GM19395 (cell line): ENCODE results near the gene BOC.

Experiments
- ATAC-seq: cut with Tn5 transposase; IDR thresholded peaks from one replicate; pipeline ENCODE4 v1.9.1; 2021; ENCODE audit warnings: mild to moderate bottlenecking, moderate library complexity; ENCODE audit not compliant: unreplicated experiment

Gene BOC

DNA sequence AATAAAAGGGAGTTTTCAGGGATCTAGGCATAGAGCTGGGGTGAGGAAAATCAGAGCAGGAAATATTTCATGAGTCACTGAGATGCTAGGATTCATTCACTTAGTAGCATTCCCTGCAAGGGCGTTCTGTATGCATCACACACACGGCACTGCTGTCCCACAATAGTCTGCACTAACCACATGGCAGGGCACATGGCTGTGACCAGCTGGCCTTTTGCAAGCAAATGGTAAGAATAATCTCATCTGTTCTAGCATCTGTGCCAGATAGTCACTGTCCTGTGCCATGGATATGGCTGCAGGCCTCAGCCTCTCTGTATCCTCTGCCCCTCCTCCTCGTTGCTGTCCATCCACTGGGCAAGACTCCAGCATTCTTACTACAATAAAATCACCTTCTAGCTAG is 37.8 kb downstream of the BOC start:
- no peak for ATAC-seq

DNA sequence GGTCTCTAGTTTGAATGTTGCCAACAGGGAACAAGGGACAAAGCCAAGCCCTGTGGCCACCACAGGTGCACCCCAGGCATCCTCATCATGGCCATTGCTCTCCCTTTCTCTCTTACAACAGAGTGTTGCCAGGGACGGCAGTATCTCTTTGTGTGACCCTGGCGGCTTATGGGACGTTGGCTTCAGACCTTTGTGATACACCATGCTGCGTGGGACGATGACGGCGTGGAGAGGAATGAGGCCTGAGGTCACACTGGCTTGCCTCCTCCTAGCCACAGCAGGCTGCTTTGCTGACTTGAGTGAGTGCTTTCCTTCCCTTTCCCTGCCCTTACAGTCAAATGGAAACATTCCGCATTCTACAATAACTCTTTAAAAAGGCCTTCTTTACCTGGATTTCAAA is 38.2 kb downstream of the BOC start:
- no peak for ATAC-seq

DNA sequence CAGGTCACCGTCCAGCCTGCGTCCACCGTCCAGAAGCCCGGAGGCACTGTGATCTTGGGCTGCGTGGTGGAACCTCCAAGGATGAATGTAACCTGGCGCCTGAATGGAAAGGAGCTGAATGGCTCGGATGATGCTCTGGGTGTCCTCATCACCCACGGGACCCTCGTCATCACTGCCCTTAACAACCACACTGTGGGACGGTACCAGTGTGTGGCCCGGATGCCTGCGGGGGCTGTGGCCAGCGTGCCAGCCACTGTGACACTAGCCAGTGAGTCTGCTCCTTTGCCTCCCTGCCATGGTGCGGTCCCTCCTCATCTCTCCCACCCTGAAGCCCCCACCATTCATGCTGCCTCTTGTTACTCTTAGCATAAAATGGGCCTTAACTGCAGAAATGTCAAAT is 39.2 kb downstream of the BOC start:
- ATAC-seq, result no peak

DNA sequence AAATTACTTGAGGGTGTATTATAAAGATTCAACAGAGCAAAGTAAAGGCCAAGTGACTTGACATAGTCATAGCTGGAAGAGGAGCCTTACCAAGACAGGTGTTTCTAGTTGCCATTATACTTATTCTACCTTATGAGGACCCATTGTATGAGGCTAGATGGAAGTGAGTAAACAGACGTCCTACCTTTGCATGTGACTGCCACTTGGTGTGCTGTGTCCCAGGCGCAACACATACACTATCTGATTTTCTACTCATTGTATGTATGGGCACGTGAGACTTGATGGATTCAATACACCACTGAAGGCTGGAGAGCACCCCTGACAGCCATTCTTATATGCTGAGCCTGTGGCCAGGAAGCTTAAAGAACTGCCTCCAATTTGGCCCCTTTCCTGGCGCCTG is 40.5 kb downstream of the BOC start:
- ATAC-seq, result no peak

DNA sequence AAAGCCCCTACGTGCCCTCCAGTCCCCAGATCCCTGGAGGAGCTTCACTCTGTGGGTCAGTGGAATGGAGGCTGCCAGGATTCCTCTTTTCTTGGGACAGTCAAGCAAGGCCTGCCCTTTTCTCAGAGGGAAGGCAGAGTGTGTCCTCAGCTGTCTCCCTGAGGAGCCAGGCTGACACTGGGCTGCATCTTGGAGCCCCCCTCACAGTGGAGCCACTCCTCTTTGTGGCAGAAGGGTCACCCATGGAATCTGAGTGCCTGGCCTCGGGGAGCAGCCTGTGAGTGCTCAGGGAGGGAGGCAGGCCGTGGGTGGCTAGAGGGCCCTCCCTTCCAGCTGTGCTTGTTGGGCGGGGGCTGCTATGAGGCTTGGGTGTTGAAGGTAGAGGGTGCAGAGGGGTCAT is 41.2 kb downstream of the BOC start:
- ATAC-seq, result no peak

DNA sequence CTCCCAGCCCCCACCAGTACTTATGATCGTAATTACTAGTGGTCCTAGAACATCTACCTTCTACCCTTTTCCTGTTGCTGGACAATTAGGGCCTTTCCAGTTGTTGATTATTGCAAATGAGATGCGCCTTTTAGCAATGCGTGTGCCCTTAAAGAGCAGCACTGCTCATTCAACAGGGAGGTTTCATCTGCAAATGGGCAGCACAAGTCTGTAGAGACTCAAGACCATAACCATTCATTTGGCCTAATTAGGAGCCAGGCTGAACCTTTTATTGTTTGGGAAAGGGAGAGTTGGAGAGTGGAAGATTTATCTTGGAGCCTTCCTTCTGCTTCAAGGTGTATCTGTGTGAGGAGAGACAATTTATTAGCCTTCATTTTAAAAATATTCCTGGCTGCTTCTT is 42.3 kb downstream of the BOC start:
- no peak for ATAC-seq

DNA sequence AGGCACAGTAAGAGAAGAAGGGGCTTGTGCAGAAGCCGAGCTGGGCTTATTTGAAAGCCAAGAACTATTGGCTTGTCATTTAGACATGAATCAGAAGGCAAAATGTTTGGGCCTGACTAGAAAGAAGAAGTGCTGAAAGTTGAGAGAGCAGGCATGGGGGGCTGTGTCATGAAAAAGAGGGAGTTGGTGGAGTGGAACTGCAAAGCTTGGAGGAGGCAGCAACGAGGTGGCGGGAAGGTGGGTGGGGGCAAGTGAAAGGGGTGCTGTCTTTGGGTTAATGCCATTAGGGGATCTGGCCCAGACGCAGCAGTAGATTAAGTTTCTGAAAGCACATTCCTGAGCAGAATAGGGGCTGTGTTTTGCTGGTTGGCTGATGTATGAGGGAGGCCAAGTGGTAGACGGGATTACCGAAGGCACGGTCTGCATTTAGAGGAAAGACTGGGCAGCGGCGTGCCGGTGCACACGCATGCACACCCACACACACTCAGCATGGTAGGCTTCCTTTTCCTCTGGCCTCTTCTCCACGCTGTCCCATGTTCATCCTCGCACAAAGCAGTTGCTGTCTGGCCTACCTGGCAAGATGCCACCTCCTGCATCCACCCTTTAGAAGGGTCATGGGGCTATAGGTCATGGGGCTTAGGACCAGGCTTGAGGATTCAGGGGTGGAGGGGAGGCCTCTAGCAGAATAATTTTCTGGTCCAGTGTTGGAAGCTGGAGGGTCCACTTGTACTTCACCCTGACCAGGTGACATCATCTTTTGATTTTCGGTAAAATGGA is 43.0 kb downstream of the BOC start:
- ATAC-seq, result no peak

DNA sequence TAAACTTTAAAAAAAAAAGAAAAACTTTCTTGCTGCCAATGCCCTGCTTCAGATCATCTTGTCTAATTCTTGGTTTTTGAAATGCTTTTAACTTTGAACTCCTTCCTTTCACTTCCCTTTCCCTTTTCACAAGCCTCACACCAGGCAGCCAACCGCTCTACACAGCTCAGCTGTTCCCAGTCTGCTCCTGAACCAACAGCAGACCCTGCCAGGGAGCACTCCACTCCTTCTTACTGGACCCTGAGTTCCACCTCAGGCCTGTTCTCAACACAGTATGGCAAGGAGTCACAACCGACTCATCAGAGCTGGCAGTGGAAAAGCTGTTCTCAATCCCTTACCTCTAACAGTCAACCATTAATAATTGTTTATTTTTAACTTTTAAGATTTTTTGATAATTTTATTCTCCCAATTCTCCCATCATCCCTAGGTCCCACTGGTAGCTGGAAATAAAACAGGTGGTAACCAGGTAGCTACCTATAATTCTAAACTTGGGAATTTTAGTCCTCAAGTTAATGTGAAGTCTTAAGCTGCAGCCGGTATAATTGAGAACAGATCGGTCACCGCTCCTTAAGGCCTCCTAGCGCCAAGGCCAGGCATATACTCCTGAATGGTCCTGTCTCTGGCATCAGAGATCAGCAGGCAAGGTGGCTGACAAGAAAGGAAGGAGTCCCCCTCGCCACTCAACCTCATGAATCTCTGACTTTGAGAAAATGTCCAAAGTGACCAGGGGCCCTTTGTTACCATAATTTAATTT is 43.9 kb downstream of the BOC start:
- ATAC-seq, result peak; percentile 56

DNA sequence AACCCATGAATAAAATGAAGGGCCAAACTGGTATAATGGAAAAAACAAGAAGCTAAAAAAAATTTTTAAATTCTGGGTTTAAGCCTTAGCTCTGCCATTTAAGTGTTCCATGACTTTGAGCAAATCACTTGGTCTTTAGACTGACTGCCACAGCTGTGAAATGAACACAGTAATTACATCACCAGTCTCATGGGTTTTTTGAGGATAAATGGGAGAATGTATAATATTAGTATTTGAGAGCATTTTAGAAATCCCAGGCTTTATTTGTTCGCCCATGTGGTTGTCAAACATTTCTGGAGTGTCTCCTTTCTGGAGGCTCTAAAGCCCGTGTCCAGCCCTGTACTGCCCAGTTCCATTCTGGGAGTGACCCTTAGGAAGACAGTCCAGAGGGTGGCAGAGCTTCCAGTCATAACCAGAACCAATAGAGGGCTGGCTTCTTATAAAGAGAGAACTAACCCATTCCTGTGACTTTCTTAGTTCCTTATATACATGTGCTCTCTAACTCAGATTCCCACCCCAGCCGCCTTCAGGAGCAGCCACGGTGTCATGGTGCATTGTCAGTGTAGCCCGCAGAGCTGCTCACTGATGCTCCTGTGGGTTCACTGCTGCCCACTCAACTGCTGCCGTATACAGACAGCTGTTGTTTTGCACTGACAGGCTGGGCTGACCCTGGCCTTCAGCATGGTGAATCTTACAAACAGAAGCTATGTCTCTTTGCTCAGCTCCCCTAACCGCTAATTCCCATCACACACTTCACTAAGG is 44.7 kb downstream of the BOC start:
- no peak for ATAC-seq

DNA sequence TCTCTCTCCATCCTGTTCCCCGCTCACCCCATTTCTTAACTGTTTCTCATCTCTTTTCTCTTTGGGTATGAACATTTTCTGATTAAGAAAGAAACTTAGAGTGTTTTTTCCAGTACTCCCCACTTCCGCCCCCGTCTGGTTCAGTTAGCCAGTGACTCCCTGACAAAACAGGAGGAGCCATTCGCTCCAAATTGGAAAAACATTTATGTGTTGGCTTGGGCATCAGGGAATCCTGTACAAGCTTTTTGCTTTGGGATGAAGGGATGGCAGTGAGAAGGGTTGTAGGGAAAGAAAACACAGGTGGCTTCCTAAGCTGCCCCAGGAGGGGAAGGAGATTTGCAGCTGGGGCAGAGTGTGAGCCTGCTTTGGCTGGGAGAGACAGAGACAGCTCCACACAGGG is 47.0 kb downstream of the BOC start:
- no peak for ATAC-seq

DNA sequence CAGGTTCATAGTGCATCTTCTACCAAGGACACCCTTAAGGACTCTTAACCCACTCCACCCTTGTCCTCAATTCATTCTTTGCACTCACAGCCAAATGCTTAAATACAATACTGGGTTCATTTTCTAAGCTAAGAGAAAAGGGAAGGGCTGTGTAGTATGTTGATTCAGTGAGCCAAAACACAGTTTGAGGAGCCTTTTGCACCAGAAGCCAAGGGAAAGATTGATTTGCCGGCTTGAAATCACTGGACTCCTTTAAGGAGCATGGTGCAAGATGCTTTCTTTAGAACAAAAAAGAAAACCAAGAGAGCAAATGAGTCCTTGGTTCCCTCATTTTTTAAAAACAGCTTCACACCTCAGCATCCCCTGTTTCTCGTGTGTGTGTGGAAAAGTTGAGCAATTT is 47.8 kb downstream of the BOC start:
- no peak for ATAC-seq

DNA sequence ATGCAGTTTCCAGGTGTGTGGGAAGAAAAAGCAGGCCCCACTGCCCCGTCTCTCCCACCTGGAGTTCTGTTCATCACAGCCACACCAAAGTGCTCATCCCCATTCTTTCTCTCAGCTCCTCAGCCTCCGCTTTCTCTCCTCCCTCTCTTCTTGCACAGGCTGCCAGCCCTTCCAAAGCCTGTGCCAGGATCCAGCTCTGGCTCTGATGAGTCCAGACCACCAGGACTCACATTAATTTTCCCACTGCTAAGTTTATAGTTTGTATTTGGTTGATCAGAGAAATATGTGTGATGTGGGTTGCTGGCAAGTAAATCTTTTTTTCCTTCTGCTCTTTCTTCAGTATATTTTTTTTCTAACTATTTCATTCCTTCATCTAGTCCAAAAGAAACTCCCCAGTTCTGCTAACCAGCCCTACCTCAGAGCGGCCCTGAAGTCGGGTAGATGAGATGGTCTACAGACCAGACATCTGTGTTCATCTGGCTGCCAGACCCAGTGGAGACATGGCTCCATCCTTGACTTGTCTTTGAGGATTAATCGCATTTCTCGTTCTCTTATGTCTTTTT is 49.8 kb downstream of the BOC start:
- no peak for ATAC-seq

DNA sequence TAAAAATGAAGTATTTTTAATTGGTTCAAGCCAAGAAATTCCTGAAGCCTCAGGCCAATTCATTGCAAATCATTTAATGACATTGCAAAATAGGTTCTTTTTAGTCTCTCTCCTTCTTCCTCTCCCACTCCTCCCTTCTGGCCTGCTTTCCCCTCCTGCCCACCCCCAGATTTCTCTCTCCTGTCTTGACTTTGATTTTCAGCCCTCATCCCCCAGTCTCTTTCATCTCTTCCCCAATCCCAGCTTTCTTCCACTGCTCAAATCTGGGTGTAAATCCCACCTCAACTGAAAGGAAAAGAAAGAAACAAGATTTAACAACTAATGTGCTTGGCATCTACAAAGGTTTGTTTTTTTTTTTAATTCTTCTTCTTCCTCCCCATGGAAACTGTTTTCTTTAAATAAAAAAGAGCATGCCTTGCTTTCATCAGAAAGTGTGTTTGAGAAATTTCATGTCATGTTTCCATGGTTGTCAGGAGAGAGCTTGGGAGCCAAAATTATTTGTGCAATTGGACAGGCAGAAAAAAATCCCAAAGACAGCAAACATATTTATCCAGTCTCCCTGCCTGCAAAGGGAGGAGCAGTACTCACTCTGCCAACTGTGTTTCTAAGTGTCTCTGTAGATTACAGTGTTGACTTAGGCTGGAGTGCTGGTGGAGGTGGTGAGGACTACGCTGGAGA is 50.4 kb downstream of the BOC start:
- ATAC-seq, result no peak

DNA sequence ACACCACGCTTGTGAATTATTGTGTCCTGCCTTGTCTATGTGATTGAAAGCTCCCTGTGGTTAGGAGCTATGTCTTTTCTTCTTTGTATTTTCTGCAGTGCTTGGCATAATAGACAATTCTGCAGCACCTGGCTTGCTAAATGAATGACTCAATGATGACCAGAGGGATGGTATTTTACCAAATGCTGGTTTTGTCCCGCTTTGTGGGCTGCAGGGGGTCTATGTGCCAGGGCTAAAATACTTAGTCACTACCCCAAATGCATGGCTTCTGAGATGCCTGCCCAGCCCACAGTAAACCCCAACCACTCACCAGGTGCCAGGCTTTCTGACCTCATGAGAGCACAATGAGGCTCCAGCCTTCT is 50.9 kb downstream of the BOC start:
- no peak for ATAC-seq

DNA sequence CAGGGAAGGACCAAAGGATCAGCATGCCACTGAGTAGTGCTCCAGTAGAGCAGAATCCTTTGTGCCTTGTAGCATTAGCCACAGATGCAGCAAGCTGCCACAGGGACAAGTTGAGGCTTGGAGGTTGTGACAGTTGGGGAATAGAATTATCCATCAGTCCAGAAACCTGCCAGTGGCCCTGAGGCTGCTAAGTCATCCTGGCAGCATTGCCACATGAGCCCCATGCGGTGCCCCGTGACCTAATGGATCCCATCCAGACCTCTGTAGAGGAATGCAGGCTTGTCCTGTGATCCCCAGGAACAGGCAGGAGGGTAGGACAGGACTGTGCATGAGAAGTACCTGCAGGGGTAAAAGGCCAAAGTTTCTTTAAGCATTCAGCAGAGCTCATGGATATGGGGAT is 51.7 kb downstream of the BOC start:
- ATAC-seq, result no peak

DNA sequence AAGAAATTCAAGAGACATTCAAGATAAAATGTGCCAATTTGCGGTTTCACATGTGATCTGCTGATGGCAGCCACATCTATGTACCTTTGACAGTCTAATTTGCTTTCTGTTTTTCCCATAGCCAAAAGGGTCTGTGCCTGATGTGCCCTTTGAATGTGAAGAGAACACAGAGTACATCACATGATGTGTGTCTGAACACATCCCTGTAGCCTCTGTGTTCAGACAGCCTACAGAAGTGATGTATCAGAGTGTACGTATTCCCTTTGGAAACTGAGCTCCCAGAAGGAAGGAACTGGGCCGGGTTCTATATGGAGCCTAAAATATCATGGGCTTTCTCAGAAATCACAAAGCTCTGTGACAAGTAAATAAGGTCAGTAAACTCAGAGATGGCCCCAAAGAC is 52.4 kb downstream of the BOC start:
- ATAC-seq, result no peak

DNA sequence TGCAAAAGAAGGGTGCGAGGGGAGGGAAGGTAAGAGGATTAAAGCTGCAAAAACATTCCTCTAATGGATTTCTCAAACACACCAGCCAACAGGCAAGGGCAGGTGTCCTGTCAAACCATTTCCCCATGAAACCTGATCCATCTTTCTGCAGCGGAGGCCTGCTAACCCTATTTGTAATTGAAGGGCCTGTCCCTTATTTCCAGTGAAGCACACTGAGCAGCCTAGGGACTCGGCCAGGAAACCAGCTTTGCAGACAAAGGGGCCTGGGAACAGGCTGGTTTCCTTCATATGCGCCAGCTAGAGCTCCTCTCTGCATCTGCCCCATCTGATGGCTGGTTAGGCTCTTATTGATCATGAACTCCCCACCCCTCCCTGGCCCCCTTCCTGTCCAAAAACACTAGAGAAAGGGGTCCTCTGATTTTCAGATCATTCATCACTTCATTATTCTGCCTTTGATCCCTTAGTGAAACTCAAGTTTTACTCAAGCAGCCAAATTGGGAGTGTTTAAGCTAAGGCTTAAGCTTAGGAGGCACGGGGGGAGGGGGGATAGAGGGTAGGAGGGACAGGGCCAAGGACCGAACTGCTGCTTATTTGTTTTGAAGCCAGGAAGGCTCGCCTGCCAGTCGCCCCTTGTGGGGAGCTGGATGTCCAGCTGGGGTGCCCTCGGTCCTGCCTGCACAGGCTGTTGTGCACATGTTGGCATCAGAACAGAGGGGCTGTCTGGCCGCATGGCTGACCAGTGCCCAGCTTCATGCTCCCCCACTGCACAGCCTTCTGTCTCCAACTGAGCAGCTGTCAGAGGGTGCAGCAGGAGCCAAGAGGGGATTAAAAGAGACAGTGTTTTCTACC is 53.1 kb downstream of the BOC start:
- no peak for ATAC-seq

DNA sequence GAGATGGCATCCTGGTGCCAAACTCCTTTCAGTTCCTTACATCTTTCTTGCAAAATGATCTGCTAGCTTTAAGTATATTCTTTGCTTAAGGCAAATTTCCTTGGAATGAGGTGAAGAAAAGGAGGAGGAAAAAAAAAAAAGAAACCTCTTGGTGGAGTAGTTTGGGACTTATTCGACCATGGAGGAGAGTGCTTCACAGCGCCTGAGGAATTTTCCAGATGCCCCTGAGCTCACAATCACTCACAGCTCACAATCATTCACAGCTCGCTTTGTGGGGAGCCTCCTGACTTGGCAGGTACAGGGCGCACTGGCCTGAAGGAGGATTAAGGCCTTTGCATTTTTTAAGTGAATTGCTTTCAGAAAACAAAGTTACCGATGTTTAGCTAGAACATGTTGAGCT is 53.9 kb downstream of the BOC start:
- no peak for ATAC-seq

DNA sequence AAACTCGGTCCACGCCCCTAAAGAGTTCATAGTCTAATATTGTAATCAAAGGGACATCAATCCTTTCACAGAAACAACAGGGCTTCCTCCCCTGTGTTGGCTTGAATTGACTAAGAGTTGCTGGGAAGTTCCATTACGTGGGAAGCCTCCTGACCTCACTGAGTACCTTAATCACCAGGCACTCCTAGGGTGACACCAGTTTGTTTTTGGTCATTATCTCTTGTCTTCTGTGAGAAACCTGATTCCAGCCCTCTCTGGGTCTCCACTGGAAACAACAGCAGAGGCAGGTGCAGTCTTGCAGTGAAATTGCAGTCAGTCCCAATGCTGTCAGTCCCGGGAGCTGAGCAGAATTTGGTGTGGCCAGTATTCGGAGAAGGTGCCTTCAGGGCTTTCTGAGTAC is 55.4 kb downstream of the BOC start:
- no peak for ATAC-seq

DNA sequence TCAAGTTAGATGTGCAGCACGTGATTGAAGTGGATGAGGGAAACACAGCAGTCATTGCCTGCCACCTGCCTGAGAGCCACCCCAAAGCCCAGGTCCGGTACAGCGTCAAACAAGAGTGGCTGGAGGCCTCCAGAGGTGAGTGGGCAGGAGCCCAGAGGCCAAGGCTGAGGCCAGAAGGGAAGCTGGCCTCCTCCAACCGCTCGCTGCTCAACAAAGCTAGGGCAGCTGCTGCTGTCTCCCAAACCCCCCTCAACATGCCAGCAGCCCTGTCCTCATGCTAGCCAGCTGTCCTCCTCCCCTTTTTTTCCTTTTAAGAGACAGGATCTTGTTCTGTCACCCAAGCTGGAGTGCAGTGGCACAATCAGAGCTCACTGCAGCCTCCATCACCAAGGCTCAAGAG is 57.0 kb downstream of the BOC start:
- no peak for ATAC-seq
